Pancreas (tissue), 10 donors: ENCODE data around the gene GRID1. TPM values are rescaled to one million over a fixed set of nuclear protein-coding genes. Genes with fewer than 3 reads are reported as not detected.

Source experiments
- ATAC-seq, 4 donors: fragments of 200-7000 bp; cut with Tn5 transposase; one replicate each; pipeline versions ENCODE4 v1.8.0 to v1.9.1; 2020; ENCODE audit warnings: mild to moderate bottlenecking in 4 of 4, moderate library complexity in 4 of 4
- DNase-seq, 6 donors: peaks; one replicate each; pipeline ENCODE4 v3.0.0-alpha.2; 2020
- FAIRE-seq: peaks from 2 replicates; lab custom pipeline; 2012; peaks lifted over from hg19 to GRCh38; lab: Jason Lieb, UNC
- H3K27ac ChIP-seq, 4 donors: fragments of 200-600 bp; sonication (generic); 1 replicate in 3 of 4; 2 replicates in 1 of 4; pipeline versions ENCODE4 v1.5.0 to v1.8.0; 2020
- H3K27me3 ChIP-seq, 4 donors: fragments of 200-600 bp; one replicate each; pipeline ENCODE4 v1.8.0; 2021
- H3K36me3 ChIP-seq, 3 donors: fragments of 200-600 bp; sonication (generic) in 1 of 3; one replicate each; pipeline versions ENCODE4 v1.5.0 to v1.8.0; 2020 to 2021
- H3K4me1 ChIP-seq, 3 donors: fragments of 200-600 bp; one replicate each; pipeline ENCODE4 v1.8.0; 2021
- H3K4me3 ChIP-seq, 4 donors: fragments of 200-600 bp; sonication (generic) in 2 of 4; one replicate each; pipeline versions ENCODE4 v1.5.0 to v1.8.0; 2020 to 2021
- H3K9me3 ChIP-seq, 4 donors: fragments of 200-600 bp; one replicate each; pipeline ENCODE4 v1.8.0; 2021
- CTCF ChIP-seq, 4 donors: fragments of 200-600 bp; sonication (generic) in 3 of 4; IDR thresholded peaks; one replicate each; pipeline versions ENCODE4 v1.5.0 to v1.8.0; 2021; ENCODE audit warnings: antibody characterized with exemption in 4 of 4
- WGBS, 2 donors: extraction: QIAGEN DNeasy Blood & Tissue Kit; methylation state at CpG; one replicate each; pipeline ENCODE4 v1.1.7; 2013; 5-methylcytosine and 5-hydroxymethylcytosine counted together
- intact Hi-C, 3 donors: fragments of 100-400 bp; cut with DNase I; formaldehyde crosslinking; loops; one replicate each; pipeline versions ENCODE4 v1.11.1 to v1.14.2; 2022
- polyA plus RNA-seq, 2 donors: library from polyadenylated mRNA; stranded (reverse); fragments of 200-250 nt; gene quantifications; one replicate each; pipeline ENCODE4 v1.2.3, GENCODE V29; 2013
- total RNA-seq, 6 donors: library from RNA; stranded (reverse); fragmentation: NEBNext Ultra II Directional in 4 of 6; extraction: Animal tissue kit (Norgen Biotek cat#: 25700) in 4 of 6; gene quantifications; one replicate each; pipeline versions ENCODE4 v1.2.1 to v1.2.4, GENCODE V29; 2021 to 2023
- donor health status: healthy with polysubstance abuse.
- donor health status: DM: no; HTN: no; CAD: no; lungs with moderate emphysema.
- donor health status: DM: no; HTN: no; CAD: no.
- donor health status: control.
- donor health status: control.
- donor health status: Bipolar disorder and iron deficiency.
- donor health status: DM: yes; HTN: yes; CAD: no.
- donor health status: DM: no; HTN: no; CAD: no.
- donor health status: DM: no; HTN: no; CAD: no.
- donor health status: DM: yes; HTN: yes; CAD: no.

The GRID1 gene
- total and polyA plus RNA-seq, 8 donors = 0.05 to 1.5 (median 0.91) TPM

GRCh38 chr10:86234107-86234506 lies 132.5 kb downstream of the GRID1 start:
- no peak overlapping the region for H3K4me3 ChIP-seq
- no peaks in the 10 kb centered on the region for H3K9me3 ChIP-seq
- H3K36me3 ChIP-seq = no peaks in the 10 kb centered on the region
- TF ChIP-seq CTCF (IDR thresholded peaks at IDR 0.05) = no peak
- no peaks in the 10 kb centered on the region for H3K4me1 ChIP-seq
- FAIRE-seq = no peak
- H3K27ac ChIP-seq = no peak overlapping the region
- intact Hi-C loops = no loop called here
- 29 to 33% methylated on average over 7 of the region's 7 CpGs for WGBS, 2 donors
- DNase-seq = no peak
- no peak for ATAC-seq
- H3K27me3 ChIP-seq = no peaks in the 10 kb centered on the region

- 71 to 78% methylated on average over 7 of the region's 7 CpGs for WGBS, 2 donors
- TF ChIP-seq CTCF (IDR thresholded peaks at IDR 0.05) = no peak
- no peak overlapping the region for H3K27ac ChIP-seq
These were observed 133.5 kb downstream of the GRID1 start for GRCh38 chr10:86233131-86233530.

GRCh38 chr10:86232644-86233043 lies 134.0 kb downstream of the GRID1 start:
- DNase-seq = no peak
- no peak overlapping the region for H3K4me3 ChIP-seq
- H3K4me1 ChIP-seq = no peaks in the 10 kb centered on the region
- intact Hi-C loops = no loop called here
- no peak for ATAC-seq
- no peak for TF ChIP-seq CTCF (IDR thresholded peaks at IDR 0.05)
- no peak overlapping the region for H3K27ac ChIP-seq
- WGBS, 2 donors = 13 to 21% methylated on average over 1 of the region's 1 CpG
- no peaks in the 10 kb centered on the region for H3K27me3 ChIP-seq
- H3K36me3 ChIP-seq = no peaks in the 10 kb centered on the region
- no peaks in the 10 kb centered on the region for H3K9me3 ChIP-seq
- FAIRE-seq = no peak

More at GRCh38 chr10:86233131-86233530, 133.5 kb downstream of the GRID1 start:
- no peaks in the 10 kb centered on the region for H3K27me3 ChIP-seq
- FAIRE-seq (no peak), DNase-seq (no peak), ATAC-seq (no peak)
- no peaks in the 10 kb centered on the region for H3K9me3 ChIP-seq
- intact Hi-C loops = no loop called here
- H3K4me1 ChIP-seq = no peaks in the 10 kb centered on the region
- H3K4me3 ChIP-seq = no peak overlapping the region
- H3K36me3 ChIP-seq = no peaks in the 10 kb centered on the region

GRCh38 chr10:86231796-86232560 lies 134.6 kb downstream of the GRID1 start:
- no peaks in the 10 kb centered on the region for H3K4me1 ChIP-seq
- FAIRE-seq (no peak), DNase-seq (no peak), ATAC-seq (no peak)
- H3K4me3 ChIP-seq = no peak overlapping the region
- 61 to 71% methylated on average over 11 of the region's 11 CpGs for WGBS, 2 donors
- H3K27ac ChIP-seq = no peak overlapping the region
- intact Hi-C loops = no loop called here
- H3K9me3 ChIP-seq = no peaks in the 10 kb centered on the region
- TF ChIP-seq CTCF (IDR thresholded peaks at IDR 0.05) = no peak
- no peaks in the 10 kb centered on the region for H3K27me3 ChIP-seq
- H3K36me3 ChIP-seq = no peaks in the 10 kb centered on the region

GRCh38 chr10:86230557-86231180 lies 135.9 kb downstream of the GRID1 start:
- ATAC-seq (no peak), FAIRE-seq (no peak), DNase-seq (peak in 1 of 6 donors; percentile 27)
- WGBS, 2 donors = 87% methylated on average over 6 to 7 of the region's 7 CpGs
- H3K27me3 ChIP-seq = no peaks in the 10 kb centered on the region
- intact Hi-C loops = no loop called here
- no peak overlapping the region for H3K27ac ChIP-seq
- H3K4me3 ChIP-seq = no peak overlapping the region
- H3K9me3 ChIP-seq = no peaks in the 10 kb centered on the region
- H3K4me1 ChIP-seq = no peaks in the 10 kb centered on the region
- no peaks in the 10 kb centered on the region for H3K36me3 ChIP-seq
- TF ChIP-seq CTCF (IDR thresholded peaks at IDR 0.05) = no peak
